Measurements from ENCODE around the gene SDF2.

GRCh38 chr17:28675980-28676379, 14.3 kb upstream of the SDF2 start:
- peak in 2 of 11 experiments; percentile 14 to 19 for TF ChIP-seq CTCF (IDR thresholded peaks at IDR 0.05 in 8 of 11, conservative IDR thresholded peaks at IDR 0.05 in 3 of 11)
- TF ChIP-seq POLR2AphosphoS5 (IDR thresholded peaks at IDR 0.05): no peak
